Mesendoderm (in vitro differentiated cells): Measurements from ENCODE around the gene KRTAP19-3.

ENCODE experiments used
- DNase-seq: peaks from one replicate; pipeline ENCODE4 v3.0.0; 2013
- H2AK5ac ChIP-seq: 2 replicates; pipeline ENCODE4 v1.6.1; 2013; ENCODE audit warnings: low read length, inconsistent platforms
- H2BK120ac ChIP-seq: 2 replicates; pipeline ENCODE4 v1.6.1; 2013; ENCODE audit warnings: low read depth, mild to moderate bottlenecking, low read length, moderate library complexity, mixed read lengths
- H2BK15ac ChIP-seq: replicated peaks from 2 replicates; pipeline ENCODE4 v1.6.1; 2013; ENCODE audit warnings: low read depth, mild to moderate bottlenecking, moderate library complexity
- H2BK5ac ChIP-seq: 2 replicates; pipeline ENCODE4 v1.6.1; 2013; ENCODE audit warnings: low read length, inconsistent platforms
- H3K18ac ChIP-seq: 2 replicates; pipeline ENCODE4 v1.6.1; 2013; ENCODE audit warnings: mild to moderate bottlenecking, low read length, mixed read lengths
- H3K23ac ChIP-seq: one replicate; pipeline ENCODE4 v1.6.1; 2013; ENCODE audit warnings: low read length
- H3K27ac ChIP-seq: 2 replicates; pipeline ENCODE4 v1.5.1; 2013; ENCODE audit warnings: low read depth, mild to moderate bottlenecking, inconsistent platforms, low read length, moderate library complexity
- H3K27me3 ChIP-seq: 2 replicates; pipeline ENCODE4 v1.6.1; 2013; ENCODE audit warnings: low read length, control low read depth, mild to moderate bottlenecking, inconsistent platforms; ENCODE audit not compliant: insufficient read depth, poor library complexity
- H3K36me3 ChIP-seq: 2 replicates; pipeline ENCODE4 v1.6.1; 2013; ENCODE audit warnings: low read length, inconsistent platforms; ENCODE audit not compliant: control insufficient read depth, insufficient read depth
- H3K4ac ChIP-seq: one replicate; pipeline ENCODE4 v1.6.1; 2013; ENCODE audit warnings: low read depth, mild to moderate bottlenecking, low read length, moderate library complexity
- H3K4me1 ChIP-seq: 2 replicates; pipeline ENCODE4 v1.6.1; 2013; ENCODE audit warnings: low read depth, low read length, inconsistent platforms; ENCODE audit not compliant: control insufficient read depth
- H3K4me2 ChIP-seq: 2 replicates; pipeline ENCODE4 v1.6.1; 2013; ENCODE audit warnings: low read length
- H3K4me3 ChIP-seq: 2 replicates; pipeline ENCODE4 v1.5.1; 2013; ENCODE audit warnings: mild to moderate bottlenecking, low read length
- H3K56ac ChIP-seq: one replicate; pipeline ENCODE4 v1.6.1; 2013; ENCODE audit warnings: low read length
- H3K79me1 ChIP-seq: 2 replicates; pipeline ENCODE4 v1.6.1; 2013; ENCODE audit warnings: low read length, inconsistent platforms
- H3K79me2 ChIP-seq: 2 replicates; pipeline ENCODE4 v1.6.1; 2013; ENCODE audit warnings: mild to moderate bottlenecking, low read length; ENCODE audit not compliant: control insufficient read depth, insufficient read depth
- H3K9ac ChIP-seq: 2 replicates; pipeline ENCODE4 v1.6.1; 2013; ENCODE audit warnings: low read length, inconsistent platforms
- H4K5ac ChIP-seq: one replicate; pipeline ENCODE4 v1.6.1; 2013; ENCODE audit warnings: low read length
- H4K8ac ChIP-seq: one replicate; pipeline ENCODE4 v1.6.1; 2013; ENCODE audit warnings: low read depth, mild to moderate bottlenecking, control low read depth, low read length, moderate library complexity
- WGBS: extraction: QIAGEN DNeasy Blood & Tissue Kit; methylation state at CpG from one replicate; pipeline ENCODE4 v1.1.7; 2013; ENCODE audit warnings: low lambda C conversion rate, missing lambda C conversion rate; ENCODE audit not compliant: insufficient coverage; ENCODE audit errors: extremely low coverage; 5-methylcytosine and 5-hydroxymethylcytosine counted together

The KRTAP19-3 gene

DNA sequence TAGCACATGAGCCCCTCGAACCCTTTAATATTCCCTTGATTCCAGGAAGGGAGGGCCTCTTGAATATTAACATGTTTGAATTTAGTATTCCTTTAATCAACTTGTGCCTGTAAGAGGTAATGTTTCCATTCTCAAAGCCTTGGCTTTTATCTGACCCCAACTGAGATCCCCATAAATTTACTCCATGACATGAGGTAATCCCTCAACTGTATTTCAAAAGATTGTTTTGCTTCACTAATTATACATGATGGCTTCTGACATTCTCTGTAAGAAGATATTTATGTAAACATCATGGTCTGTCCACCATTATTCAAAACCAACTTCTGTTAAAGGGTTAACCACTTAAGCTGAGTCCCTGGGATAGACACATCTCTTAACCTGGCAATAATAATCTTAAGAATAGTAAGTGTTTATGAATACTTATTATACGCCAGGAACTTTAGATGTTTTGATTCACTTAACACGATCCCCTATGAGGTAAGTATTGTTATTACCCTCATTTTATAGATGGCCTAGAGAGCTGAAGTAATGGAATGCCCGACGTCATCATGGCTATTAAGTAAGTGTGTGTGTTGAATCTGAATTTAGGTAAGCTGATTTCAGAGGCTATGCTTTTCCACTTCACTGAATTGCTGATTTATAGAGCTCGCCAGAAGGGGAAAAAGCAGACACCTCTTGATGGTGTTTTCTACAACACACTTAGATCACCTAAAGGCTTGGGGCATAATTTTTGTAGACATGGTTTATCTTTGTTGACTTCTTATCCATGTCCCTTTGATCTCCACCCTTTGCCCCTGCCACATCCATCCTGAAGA is 22.7 kb downstream of the KRTAP19-3 start:
- DNase-seq = no peak
- Histone ChIP-seq H2AK5ac (no peak overlapping the region), H3K56ac (no peak overlapping the region), H3K4me3 (no peak overlapping the region), H3K4me2 (no peak overlapping the region), H3K4ac (no peak overlapping the region), H2BK15ac (no peak overlapping the region), H4K5ac (no peak overlapping the region), H3K36me3 (no peaks in the 10 kb centered on the region), H3K9ac (no peak overlapping the region), H4K8ac (no peak overlapping the region), H3K79me1 (no peaks in the 10 kb centered on the region), H3K27ac (no peak overlapping the region), H2BK120ac (no peak overlapping the region), H3K4me1 (no peaks in the 10 kb centered on the region), H3K79me2 (no peaks in the 10 kb centered on the region), H3K23ac (no peak overlapping the region), H3K18ac (no peak overlapping the region), H2BK5ac (no peak overlapping the region), H3K27me3 (no peaks in the 10 kb centered on the region)
- no CpG with 5 or more reads among the region's 6 CpGs for WGBS

DNA sequence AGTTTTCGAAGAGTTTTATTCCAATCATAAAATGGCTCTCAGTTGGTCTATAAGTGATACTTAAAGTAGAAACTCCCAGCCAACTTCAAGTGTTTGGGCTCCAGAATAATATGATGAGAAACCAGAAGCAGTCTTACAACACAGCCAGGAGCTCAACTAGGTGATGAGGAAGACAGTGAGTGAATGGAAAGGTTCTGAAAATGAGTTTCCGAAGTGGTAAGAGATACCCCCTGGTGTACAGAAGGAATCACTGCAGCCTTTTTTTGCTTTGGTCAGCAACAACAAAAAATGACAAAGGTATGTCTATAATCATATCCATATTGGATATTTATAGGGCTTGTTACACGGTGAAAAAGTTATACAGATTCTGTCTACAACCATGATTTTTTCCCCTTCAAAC is 28.1 kb downstream of the KRTAP19-3 start:
- H3K4ac ChIP-seq = no peak overlapping the region
- H2BK15ac ChIP-seq = no peak overlapping the region
- no peaks in the 10 kb centered on the region for H3K27me3 ChIP-seq
- H3K36me3 ChIP-seq = no peaks in the 10 kb centered on the region
- H3K23ac ChIP-seq = no peak overlapping the region
- H3K56ac ChIP-seq = no peak overlapping the region
- H4K5ac ChIP-seq = no peak overlapping the region
- H3K4me3 ChIP-seq = no peak overlapping the region
- H3K27ac ChIP-seq = no peak overlapping the region
- no peak overlapping the region for H2AK5ac ChIP-seq
- no peak overlapping the region for H3K4me2 ChIP-seq
- WGBS = no CpG with 5 or more reads among the region's 3 CpGs
- H2BK120ac ChIP-seq = no peak overlapping the region
- H3K18ac ChIP-seq = no peak overlapping the region
- no peaks in the 10 kb centered on the region for H3K4me1 ChIP-seq
- no peak overlapping the region for H4K8ac ChIP-seq
- H3K79me1 ChIP-seq = no peaks in the 10 kb centered on the region
- H3K9ac ChIP-seq = no peak overlapping the region
- DNase-seq = peak; percentile 49
- no peaks in the 10 kb centered on the region for H3K79me2 ChIP-seq
- no peak overlapping the region for H2BK5ac ChIP-seq

DNA sequence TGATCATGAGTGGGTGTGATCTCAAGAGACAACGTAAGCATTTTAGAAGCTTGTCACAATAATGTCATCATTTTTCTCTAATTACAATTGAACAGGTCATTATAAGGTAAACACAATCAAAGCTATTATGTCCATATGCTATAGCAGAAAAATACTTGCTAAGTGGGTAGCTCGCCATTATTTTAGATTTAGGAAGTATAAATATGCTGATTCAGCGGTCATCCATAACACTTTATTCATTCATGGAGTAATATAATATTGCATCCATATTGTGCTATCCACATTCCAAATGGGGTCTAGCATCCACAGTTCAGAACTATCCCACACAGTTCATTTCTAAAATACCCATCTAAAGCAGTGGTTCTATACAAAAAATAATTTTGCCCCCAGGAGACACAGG is 43.3 kb downstream of the KRTAP19-3 start:
- H3K23ac ChIP-seq = no peak overlapping the region
- H2BK15ac ChIP-seq = no peak overlapping the region
- no peak overlapping the region for H2BK120ac ChIP-seq
- no peaks in the 10 kb centered on the region for H3K27me3 ChIP-seq
- no peak overlapping the region for H3K27ac ChIP-seq
- no peak overlapping the region for H2AK5ac ChIP-seq
- H3K9ac ChIP-seq = no peak overlapping the region
- no peaks in the 10 kb centered on the region for H3K79me1 ChIP-seq
- WGBS = no CpG with 5 or more reads among the region's 3 CpGs
- H3K36me3 ChIP-seq = no peaks in the 10 kb centered on the region
- no peak overlapping the region for H3K4ac ChIP-seq
- DNase-seq = no peak
- H3K4me2 ChIP-seq = no peak overlapping the region
- H4K5ac ChIP-seq = no peak overlapping the region
- H3K4me3 ChIP-seq = no peak overlapping the region
- H4K8ac ChIP-seq = no peak overlapping the region
- H3K79me2 ChIP-seq = no peaks in the 10 kb centered on the region
- H3K56ac ChIP-seq = no peak overlapping the region
- no peak overlapping the region for H3K18ac ChIP-seq
- H2BK5ac ChIP-seq = no peak overlapping the region
- no peaks in the 10 kb centered on the region for H3K4me1 ChIP-seq

DNA sequence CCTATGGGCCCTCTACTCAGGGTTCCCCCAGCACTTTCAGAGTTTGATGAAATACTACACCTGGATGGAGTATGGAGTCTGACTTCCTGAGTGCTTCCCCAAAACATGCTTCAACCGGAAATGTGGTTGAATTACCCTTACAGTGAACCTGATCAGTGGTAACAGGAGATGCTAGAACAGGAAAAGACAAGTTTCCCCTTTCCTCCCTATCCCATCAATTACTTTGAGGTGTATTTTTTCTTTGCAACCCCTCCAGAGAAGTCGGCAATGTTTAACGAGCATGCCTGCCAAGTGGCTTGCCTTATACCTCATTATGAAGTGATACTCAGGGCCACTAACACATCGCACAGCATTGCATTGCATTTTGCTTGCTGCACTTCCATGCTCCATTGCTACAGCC is 44.8 kb downstream of the KRTAP19-3 start:
- Histone ChIP-seq H2AK5ac (no peak overlapping the region), H3K36me3 (no peaks in the 10 kb centered on the region), H3K23ac (no peak overlapping the region), H2BK5ac (no peak overlapping the region), H2BK120ac (no peak overlapping the region), H3K18ac (no peak overlapping the region), H2BK15ac (no peak overlapping the region), H3K27me3 (no peaks in the 10 kb centered on the region), H4K5ac (no peak overlapping the region), H3K4me3 (no peak overlapping the region), H3K79me2 (no peaks in the 10 kb centered on the region), H3K4me2 (no peak overlapping the region), H3K9ac (no peak overlapping the region), H3K4me1 (no peaks in the 10 kb centered on the region), H3K27ac (no peak overlapping the region), H4K8ac (no peak overlapping the region), H3K79me1 (no peaks in the 10 kb centered on the region), H3K56ac (no peak overlapping the region), H3K4ac (no peak overlapping the region)
- WGBS = no CpG with 5 or more reads among the region's 4 CpGs
- no peak for DNase-seq

DNA sequence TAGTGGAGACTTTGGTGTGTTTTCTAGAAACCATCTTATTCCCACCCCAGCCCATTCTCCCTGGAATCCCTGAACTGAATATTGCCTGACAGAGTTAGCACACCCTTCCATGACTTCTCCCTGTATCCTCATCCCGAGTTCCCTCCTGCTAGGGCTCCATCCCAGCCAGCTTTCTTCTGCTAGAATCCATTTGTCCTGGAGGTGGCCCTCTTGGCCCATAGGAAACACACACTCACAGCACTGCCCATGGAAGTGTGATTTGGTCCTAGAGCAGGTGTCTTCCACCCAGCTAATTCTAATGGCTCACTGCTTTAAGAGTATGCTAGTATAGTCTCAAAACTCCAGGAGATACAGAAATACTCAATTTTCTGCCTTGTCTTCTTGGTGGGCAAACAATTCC is 47.6 kb downstream of the KRTAP19-3 start:
- no peak overlapping the region for H2BK15ac ChIP-seq
- H3K23ac ChIP-seq = no peak overlapping the region
- no peak overlapping the region for H4K8ac ChIP-seq
- H3K79me1 ChIP-seq = no peaks in the 10 kb centered on the region
- H2AK5ac ChIP-seq = no peak overlapping the region
- DNase-seq = peak; percentile 15
- H3K4me2 ChIP-seq = no peak overlapping the region
- H3K56ac ChIP-seq = no peak overlapping the region
- H3K18ac ChIP-seq = no peak overlapping the region
- H2BK120ac ChIP-seq = no peak overlapping the region
- H3K27me3 ChIP-seq = no peaks in the 10 kb centered on the region
- H3K4me1 ChIP-seq = no peaks in the 10 kb centered on the region
- no peaks in the 10 kb centered on the region for H3K79me2 ChIP-seq
- H3K27ac ChIP-seq = no peak overlapping the region
- H3K4me3 ChIP-seq = no peak overlapping the region
- WGBS = no CpG with 5 or more reads among the region's 1 CpG
- H3K9ac ChIP-seq = no peak overlapping the region
- H2BK5ac ChIP-seq = no peak overlapping the region
- no peak overlapping the region for H4K5ac ChIP-seq
- H3K36me3 ChIP-seq = no peaks in the 10 kb centered on the region
- H3K4ac ChIP-seq = no peak overlapping the region

GRCh38 chr21:30443226-30443625 is 48.6 kb downstream of the KRTAP19-3 start:
- no peak overlapping the region for H3K9ac ChIP-seq
- no peak overlapping the region for H3K4me3 ChIP-seq
- H2AK5ac ChIP-seq = no peak overlapping the region
- H2BK15ac ChIP-seq = no peak overlapping the region
- no peaks in the 10 kb centered on the region for H3K79me1 ChIP-seq
- H3K4me1 ChIP-seq = no peaks in the 10 kb centered on the region
- H3K18ac ChIP-seq = no peak overlapping the region
- H4K8ac ChIP-seq = no peak overlapping the region
- no peaks in the 10 kb centered on the region for H3K79me2 ChIP-seq
- H3K56ac ChIP-seq = no peak overlapping the region
- H3K23ac ChIP-seq = no peak overlapping the region
- H3K27me3 ChIP-seq = no peaks in the 10 kb centered on the region
- H2BK5ac ChIP-seq = no peak overlapping the region
- no peak overlapping the region for H4K5ac ChIP-seq
- H3K4me2 ChIP-seq = no peak overlapping the region
- H3K27ac ChIP-seq = no peak overlapping the region
- DNase-seq = no peak
- H2BK120ac ChIP-seq = no peak overlapping the region
- H3K4ac ChIP-seq = no peak overlapping the region
- H3K36me3 ChIP-seq = no peaks in the 10 kb centered on the region
